HCT116 (cell line): Measurements from ENCODE around the gene SHISA6. TPM values are rescaled to one million over a fixed set of nuclear protein-coding genes. Genes with fewer than 3 reads are reported as not detected.

Source experiments
- ATAC-seq: fragments of 200-7000 bp; cut with Tn5 transposase; 2 replicates; pipeline ENCODE4 v1.9.1; 2020; ENCODE audit warnings: mild to moderate bottlenecking, moderate library complexity
- BruUV-seq: library from RNA; stranded (reverse); fragments of 400-500 nt; replicated peaks from 2 replicates; lab custom pipeline; 2021; lab: Mats Ljungman, UMichigan
- CTCF ChIA-PET: fragments of 300-600 bp; sonication (Branson Sonifier 250); formaldehyde crosslinking; loops from one replicate; lab custom pipeline; 2021; ENCODE audit warnings: antibody characterized with exemption; lab: Charles Lee
- POLR2A ChIA-PET: fragments of 300-600, 350-600 bp; sonication (Branson Sonifier 250); formaldehyde crosslinking; loops from one replicate; lab custom pipeline; 2021; ENCODE audit warnings: antibody characterized with exemption; lab: Charles Lee
- RAD21 ChIA-PET, 2 experiments: fragments of 300-600 bp; sonication (Branson Sonifier 250); formaldehyde crosslinking; loops; one replicate each; lab custom pipeline; 2023; ENCODE audit warnings: low total read pairs in 2 of 2; ENCODE audit not compliant: uncharacterized antibody in 2 of 2, unreplicated experiment in 2 of 2, low non-redundant PET in 1 of 2; lab: Charles Lee
- DNase-seq: peaks from one replicate; pipeline ENCODE4 v3.0.0-alpha.2; 2010; ENCODE audit warnings: low read depth, low spot score
- H2AFZ ChIP-seq: fragments of 200-600 bp; shearing (Covaris generic), sonication (generic); 2 replicates; pipeline ENCODE4 v1.6.1; 2017; ENCODE audit warnings: low read depth, mixed run types, mixed read lengths, antibody characterized with exemption, low read length; ENCODE audit not compliant: poor library complexity, severe bottlenecking
- H3K27ac ChIP-seq: 2 replicates; pipeline ENCODE4 v1.5.1; 2012; ENCODE audit warnings: low read depth, low read length
- H3K27me3 ChIP-seq: fragments of 200-600 bp; sonication (generic); 2 replicates; pipeline ENCODE4 v1.6.1; 2016; ENCODE audit warnings: mixed run types, low read length, mixed read lengths; ENCODE audit not compliant: insufficient read depth
- H3K36me3 ChIP-seq, 2 experiments: fragments of 200-500 bp in 1 of 2; fragments of 200-600 bp in 1 of 2; sonication (Bioruptor generic) in 1 of 2; sonication (generic) in 1 of 2; 2 replicates each; pipeline versions ENCODE4 v1.5.1 to v1.6.1; 2014 to 2016; ENCODE audit warnings: low read length in 2 of 2, inconsistent platforms in 1 of 2, mixed read lengths in 1 of 2, mixed run types in 1 of 2; ENCODE audit not compliant: insufficient read depth in 2 of 2, control insufficient read depth in 1 of 2
- H3K4me1 ChIP-seq, 2 experiments: fragments of 200-600 bp in 1 of 2; sonication (generic) in 1 of 2; 2 replicates each; pipeline versions ENCODE4 v1.5.1 to v1.6.1; 2012 to 2017; ENCODE audit warnings: low read length in 2 of 2, inconsistent platforms in 1 of 2, mild to moderate bottlenecking in 1 of 2, mixed read lengths in 1 of 2, mixed run types in 1 of 2, moderate library complexity in 1 of 2; ENCODE audit not compliant: insufficient read depth in 2 of 2, control insufficient read depth in 1 of 2
- H3K4me2 ChIP-seq: fragments of 200-600 bp; sonication (generic); 2 replicates; pipeline ENCODE4 v1.6.1; 2017; ENCODE audit warnings: mixed run types, low read length, mixed read lengths
- H3K4me3 ChIP-seq, 2 experiments: fragments of 200-600 bp in 1 of 2; sonication (generic) in 1 of 2; replicated peaks in 1 of 2; 2 replicates each; pipeline ENCODE4 v1.5.1; 2011 to 2016; ENCODE audit warnings: low read length in 2 of 2, control low read depth in 1 of 2, low read depth in 1 of 2, mild to moderate bottlenecking in 1 of 2, mixed read lengths in 1 of 2, mixed run types in 1 of 2
- H3K79me2 ChIP-seq: fragments of 200-600 bp; sonication (generic); 2 replicates; pipeline ENCODE4 v1.6.1; 2017; ENCODE audit warnings: mild to moderate bottlenecking, mixed run types, low read length, moderate library complexity, mixed read lengths; ENCODE audit not compliant: insufficient read depth
- H3K9ac ChIP-seq: fragments of 200-600 bp; sonication (generic); 2 replicates; pipeline ENCODE4 v1.6.1; 2016; ENCODE audit warnings: low read length, mixed read lengths
- H3K9me2 ChIP-seq: fragments of 200-600 bp; sonication (generic), shearing (Covaris generic); 2 replicates; pipeline ENCODE4 v1.6.1; 2017; ENCODE audit warnings: mixed run types, mild to moderate bottlenecking, moderate library complexity; ENCODE audit not compliant: insufficient read depth
- H3K9me3 ChIP-seq, 2 experiments: fragments of 200-500 bp in 1 of 2; fragments of 200-600 bp in 1 of 2; sonication (Bioruptor generic) in 1 of 2; sonication (generic) in 1 of 2; 2 replicates each; pipeline ENCODE4 v1.6.1; 2014 to 2017; ENCODE audit warnings: low read length in 2 of 2, mixed read lengths in 2 of 2, inconsistent platforms in 1 of 2, low read depth in 1 of 2, mild to moderate bottlenecking in 1 of 2, mixed run types in 1 of 2, moderate library complexity in 1 of 2; ENCODE audit not compliant: control insufficient read depth in 1 of 2, insufficient read depth in 1 of 2
- H4K20me1 ChIP-seq: fragments of 200-600 bp; sonication (generic), shearing (Covaris generic); 2 replicates; pipeline ENCODE4 v1.6.1; 2017; ENCODE audit warnings: mixed run types, mild to moderate bottlenecking, moderate library complexity; ENCODE audit not compliant: insufficient read depth
- ATF3 ChIP-seq: IDR thresholded peaks from 2 replicates; pipeline ENCODE4 v1.6.1; 2012
- CBX3 ChIP-seq: IDR thresholded peaks from 2 replicates; pipeline ENCODE4 v1.6.1; 2012; ENCODE audit warnings: low read depth
- CEBPB ChIP-seq: IDR thresholded peaks from 2 replicates; pipeline ENCODE4 v1.6.1; 2012; ENCODE audit warnings: low read depth
- EZH2phosphoT487 ChIP-seq: fragments of 200-600 bp; IDR thresholded peaks from 2 replicates; pipeline ENCODE4 v1.6.1; 2018; ENCODE audit warnings: antibody characterized with exemption, borderline replicate concordance
- FOSL1 ChIP-seq: IDR thresholded peaks from 2 replicates; pipeline ENCODE4 v1.6.1; 2012; ENCODE audit warnings: low read depth
- MAX ChIP-seq: IDR thresholded peaks from 2 replicates; pipeline ENCODE4 v1.6.1; 2012
- POLR2A ChIP-seq: IDR thresholded peaks from 2 replicates; pipeline ENCODE4 v1.7.0; 2011; ENCODE audit warnings: borderline replicate concordance; ENCODE audit not compliant: insufficient read depth, insufficient read length; ENCODE audit errors: extremely low read depth
- POLR2AphosphoS5 ChIP-seq: IDR thresholded peaks from 2 replicates; pipeline ENCODE4 v1.6.1; 2011; ENCODE audit warnings: mild to moderate bottlenecking, low read depth, low read length, moderate library complexity
- RAD21 ChIP-seq: IDR thresholded peaks from 2 replicates; pipeline ENCODE4 v1.6.1; 2012; ENCODE audit warnings: low read depth, mild to moderate bottlenecking
- SP1 ChIP-seq: IDR thresholded peaks from 2 replicates; pipeline ENCODE4 v1.6.1; 2012; ENCODE audit warnings: low read depth
- YY1 ChIP-seq: IDR thresholded peaks from 2 replicates; pipeline ENCODE4 v1.6.1; 2011; ENCODE audit warnings: low read length, low read depth, moderate library complexity, mild to moderate bottlenecking; ENCODE audit not compliant: insufficient replicate concordance; ENCODE audit errors: extremely low read depth
- ZFX ChIP-seq: fragments of 450-650 bp; IDR thresholded peaks from 2 replicates; pipeline ENCODE4 v1.6.1; 2017
- ZNF274 ChIP-seq: fragments of 200-500 bp; sonication (Bioruptor generic); IDR thresholded peaks from 2 replicates; pipeline ENCODE4 v1.6.1; 2014; ENCODE audit warnings: mild to moderate bottlenecking, low read depth, low read length, inconsistent platforms
- intact Hi-C: fragments of 100-400 bp; cut with micrococcal nuclease; formaldehyde crosslinking; loops from 2 replicates; pipeline ENCODE4 v1.10.0; 2022
- total RNA-seq: library from RNA; stranded (reverse); gene quantifications from one replicate; pipeline ENCODE4 v1.2.1, GENCODE V29; 2021; ENCODE audit not compliant: unreplicated experiment
- TF ChIP-seq, protein P1 (sequence below): IDR thresholded peaks from 2 replicates; pipeline ENCODE4 v1.6.1; 2011; ENCODE audit warnings: mild to moderate bottlenecking, low read length, moderate library complexity; ENCODE audit not compliant: insufficient replicate concordance; ENCODE audit errors: extremely low read depth
- TF ChIP-seq, protein P2 (sequence below): IDR thresholded peaks from 2 replicates; pipeline ENCODE4 v1.6.1; 2012; ENCODE audit warnings: low read depth

The SHISA6 gene
- total RNA-seq, 1 experiment from 2014 or later, result not detected

DNA sequence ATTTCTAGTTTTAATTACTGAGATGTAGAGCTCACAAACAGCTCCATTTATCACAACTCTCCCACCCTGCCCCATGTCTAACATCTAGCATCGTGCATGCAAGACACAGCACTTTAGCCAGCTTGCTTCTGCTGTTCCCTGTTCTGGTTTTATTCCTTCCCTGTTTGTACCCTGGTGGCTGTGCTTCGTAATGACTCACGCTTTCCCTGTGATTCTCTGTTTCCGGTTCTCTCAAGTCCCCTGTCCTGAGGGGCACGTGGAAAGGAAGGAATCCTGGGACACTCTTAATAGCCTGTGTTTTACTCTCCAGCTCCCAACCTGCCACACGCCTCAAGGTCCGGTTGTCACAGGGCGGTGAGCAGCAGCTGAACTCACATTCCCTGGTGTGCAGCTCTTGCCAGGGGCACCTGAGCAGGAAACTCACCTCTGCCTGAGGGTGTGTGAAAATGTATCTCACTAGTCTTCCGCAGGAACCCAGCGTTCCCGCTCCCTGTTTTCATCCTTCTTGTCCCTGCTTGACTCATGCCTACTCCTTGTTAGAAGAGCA is 10.6 kb downstream of the SHISA6 start:
- ATAC-seq (no peak), DNase-seq (no peak)
- H3K27me3 ChIP-seq, result no peaks in the 10 kb centered on the region
- intact Hi-C loops, result no loop called here
- no TSS peak for BruUV-seq
- H3K36me3 ChIP-seq, result no peaks in the 10 kb centered on the region
- TF ChIP-seq FOSL1, result no peak
- no peak for TF ChIP-seq SP1
- no peak for TF ChIP-seq CBX3
- TF ChIP-seq RAD21, result no peak
- TF ChIP-seq YY1, result no peak
- no peak for TF ChIP-seq MAX
- TF ChIP-seq, protein P1, sequence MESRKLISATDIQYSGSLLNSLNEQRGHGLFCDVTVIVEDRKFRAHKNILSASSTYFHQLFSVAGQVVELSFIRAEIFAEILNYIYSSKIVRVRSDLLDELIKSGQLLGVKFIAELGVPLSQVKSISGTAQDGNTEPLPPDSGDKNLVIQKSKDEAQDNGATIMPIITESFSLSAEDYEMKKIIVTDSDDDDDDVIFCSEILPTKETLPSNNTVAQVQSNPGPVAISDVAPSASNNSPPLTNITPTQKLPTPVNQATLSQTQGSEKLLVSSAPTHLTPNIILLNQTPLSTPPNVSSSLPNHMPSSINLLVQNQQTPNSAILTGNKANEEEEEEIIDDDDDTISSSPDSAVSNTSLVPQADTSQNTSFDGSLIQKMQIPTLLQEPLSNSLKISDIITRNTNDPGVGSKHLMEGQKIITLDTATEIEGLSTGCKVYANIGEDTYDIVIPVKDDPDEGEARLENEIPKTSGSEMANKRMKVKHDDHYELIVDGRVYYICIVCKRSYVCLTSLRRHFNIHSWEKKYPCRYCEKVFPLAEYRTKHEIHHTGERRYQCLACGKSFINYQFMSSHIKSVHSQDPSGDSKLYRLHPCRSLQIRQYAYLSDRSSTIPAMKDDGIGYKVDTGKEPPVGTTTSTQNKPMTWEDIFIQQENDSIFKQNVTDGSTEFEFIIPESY, result no peak
- no peak for TF ChIP-seq ZFX
- TF ChIP-seq POLR2A, result no peak
- TF ChIP-seq CEBPB, result no peak
- no peak for TF ChIP-seq POLR2AphosphoS5
- TF ChIP-seq, protein P2, sequence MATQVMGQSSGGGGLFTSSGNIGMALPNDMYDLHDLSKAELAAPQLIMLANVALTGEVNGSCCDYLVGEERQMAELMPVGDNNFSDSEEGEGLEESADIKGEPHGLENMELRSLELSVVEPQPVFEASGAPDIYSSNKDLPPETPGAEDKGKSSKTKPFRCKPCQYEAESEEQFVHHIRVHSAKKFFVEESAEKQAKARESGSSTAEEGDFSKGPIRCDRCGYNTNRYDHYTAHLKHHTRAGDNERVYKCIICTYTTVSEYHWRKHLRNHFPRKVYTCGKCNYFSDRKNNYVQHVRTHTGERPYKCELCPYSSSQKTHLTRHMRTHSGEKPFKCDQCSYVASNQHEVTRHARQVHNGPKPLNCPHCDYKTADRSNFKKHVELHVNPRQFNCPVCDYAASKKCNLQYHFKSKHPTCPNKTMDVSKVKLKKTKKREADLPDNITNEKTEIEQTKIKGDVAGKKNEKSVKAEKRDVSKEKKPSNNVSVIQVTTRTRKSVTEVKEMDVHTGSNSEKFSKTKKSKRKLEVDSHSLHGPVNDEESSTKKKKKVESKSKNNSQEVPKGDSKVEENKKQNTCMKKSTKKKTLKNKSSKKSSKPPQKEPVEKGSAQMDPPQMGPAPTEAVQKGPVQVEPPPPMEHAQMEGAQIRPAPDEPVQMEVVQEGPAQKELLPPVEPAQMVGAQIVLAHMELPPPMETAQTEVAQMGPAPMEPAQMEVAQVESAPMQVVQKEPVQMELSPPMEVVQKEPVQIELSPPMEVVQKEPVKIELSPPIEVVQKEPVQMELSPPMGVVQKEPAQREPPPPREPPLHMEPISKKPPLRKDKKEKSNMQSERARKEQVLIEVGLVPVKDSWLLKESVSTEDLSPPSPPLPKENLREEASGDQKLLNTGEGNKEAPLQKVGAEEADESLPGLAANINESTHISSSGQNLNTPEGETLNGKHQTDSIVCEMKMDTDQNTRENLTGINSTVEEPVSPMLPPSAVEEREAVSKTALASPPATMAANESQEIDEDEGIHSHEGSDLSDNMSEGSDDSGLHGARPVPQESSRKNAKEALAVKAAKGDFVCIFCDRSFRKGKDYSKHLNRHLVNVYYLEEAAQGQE, result no peak
- no peak for TF ChIP-seq EZH2phosphoT487
- no peak for TF ChIP-seq ZNF274
- no peak for TF ChIP-seq ATF3
- no peak overlapping the region for H3K4me2 ChIP-seq
- H4K20me1 ChIP-seq, result no peaks in the 10 kb centered on the region
- H3K9me2 ChIP-seq, result no peaks in the 10 kb centered on the region
- CTCF ChIA-PET, result no interaction called here
- RAD21 ChIA-PET, result no interaction called here
- H3K9ac ChIP-seq, result no peak overlapping the region
- H3K4me1 ChIP-seq, result no peaks in the 10 kb centered on the region
- no peak overlapping the region for H2AFZ ChIP-seq
- POLR2A ChIA-PET, result no interaction called here
- no peak overlapping the region for H3K27ac ChIP-seq
- peaks cover 3 to 32% of the 10 kb centered on the region in 2 experiments; a peak in 2 of 4 replicates for H3K9me3 ChIP-seq
- H3K4me3 ChIP-seq, result no peak overlapping the region
- H3K79me2 ChIP-seq, result no peaks in the 10 kb centered on the region
